Measurements from ENCODE around the gene ZNF329.

GRCh38 chr19:58093071-58093470 lies 57.5 kb downstream of the ZNF329 start:
- TF ChIP-seq, protein P1, sequence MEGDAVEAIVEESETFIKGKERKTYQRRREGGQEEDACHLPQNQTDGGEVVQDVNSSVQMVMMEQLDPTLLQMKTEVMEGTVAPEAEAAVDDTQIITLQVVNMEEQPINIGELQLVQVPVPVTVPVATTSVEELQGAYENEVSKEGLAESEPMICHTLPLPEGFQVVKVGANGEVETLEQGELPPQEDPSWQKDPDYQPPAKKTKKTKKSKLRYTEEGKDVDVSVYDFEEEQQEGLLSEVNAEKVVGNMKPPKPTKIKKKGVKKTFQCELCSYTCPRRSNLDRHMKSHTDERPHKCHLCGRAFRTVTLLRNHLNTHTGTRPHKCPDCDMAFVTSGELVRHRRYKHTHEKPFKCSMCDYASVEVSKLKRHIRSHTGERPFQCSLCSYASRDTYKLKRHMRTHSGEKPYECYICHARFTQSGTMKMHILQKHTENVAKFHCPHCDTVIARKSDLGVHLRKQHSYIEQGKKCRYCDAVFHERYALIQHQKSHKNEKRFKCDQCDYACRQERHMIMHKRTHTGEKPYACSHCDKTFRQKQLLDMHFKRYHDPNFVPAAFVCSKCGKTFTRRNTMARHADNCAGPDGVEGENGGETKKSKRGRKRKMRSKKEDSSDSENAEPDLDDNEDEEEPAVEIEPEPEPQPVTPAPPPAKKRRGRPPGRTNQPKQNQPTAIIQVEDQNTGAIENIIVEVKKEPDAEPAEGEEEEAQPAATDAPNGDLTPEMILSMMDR (conservative IDR thresholded peaks at IDR 0.05): no peak
- no peak for TF ChIP-seq ZFX (IDR thresholded peaks at IDR 0.05)
